ENCODE data around the gene LRMDA.

GRCh38 chr10:75395066-75395931, 36.1 kb upstream of the LRMDA start:
- TF ChIP-seq CTCF (IDR thresholded peaks at IDR 0.05) (peak; percentile 89), EZH2 (IDR thresholded peaks at IDR 0.05) (no peak), EZH2phosphoT487 (IDR thresholded peaks at IDR 0.05) (no peak)

All from neural progenitor cell (in vitro differentiated cells).